ENCODE measurements around the gene KNL1.

The KNL1 gene

DNA sequence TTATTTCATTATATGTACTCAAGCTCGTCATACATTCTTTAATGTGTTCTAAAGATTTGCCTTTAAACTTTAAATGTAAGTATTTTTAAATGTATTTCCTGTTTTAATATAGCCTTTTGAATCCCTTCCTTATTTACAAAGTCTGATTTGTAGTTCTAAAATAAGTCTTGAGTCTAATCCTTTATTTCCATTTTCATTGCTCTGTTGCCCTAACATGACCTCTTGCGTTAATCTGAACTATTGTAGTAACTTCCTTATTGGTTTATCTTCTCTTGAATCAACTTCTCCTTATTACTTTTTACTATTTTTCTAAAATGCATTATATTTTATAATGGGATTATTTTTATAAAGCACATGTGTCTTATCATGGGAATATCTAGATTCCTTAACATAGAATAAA is 24.0 kb downstream of the KNL1 start:
- TF ChIP-seq, protein P1, sequence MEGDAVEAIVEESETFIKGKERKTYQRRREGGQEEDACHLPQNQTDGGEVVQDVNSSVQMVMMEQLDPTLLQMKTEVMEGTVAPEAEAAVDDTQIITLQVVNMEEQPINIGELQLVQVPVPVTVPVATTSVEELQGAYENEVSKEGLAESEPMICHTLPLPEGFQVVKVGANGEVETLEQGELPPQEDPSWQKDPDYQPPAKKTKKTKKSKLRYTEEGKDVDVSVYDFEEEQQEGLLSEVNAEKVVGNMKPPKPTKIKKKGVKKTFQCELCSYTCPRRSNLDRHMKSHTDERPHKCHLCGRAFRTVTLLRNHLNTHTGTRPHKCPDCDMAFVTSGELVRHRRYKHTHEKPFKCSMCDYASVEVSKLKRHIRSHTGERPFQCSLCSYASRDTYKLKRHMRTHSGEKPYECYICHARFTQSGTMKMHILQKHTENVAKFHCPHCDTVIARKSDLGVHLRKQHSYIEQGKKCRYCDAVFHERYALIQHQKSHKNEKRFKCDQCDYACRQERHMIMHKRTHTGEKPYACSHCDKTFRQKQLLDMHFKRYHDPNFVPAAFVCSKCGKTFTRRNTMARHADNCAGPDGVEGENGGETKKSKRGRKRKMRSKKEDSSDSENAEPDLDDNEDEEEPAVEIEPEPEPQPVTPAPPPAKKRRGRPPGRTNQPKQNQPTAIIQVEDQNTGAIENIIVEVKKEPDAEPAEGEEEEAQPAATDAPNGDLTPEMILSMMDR (IDR thresholded peaks at IDR 0.05; ENCODE audit: borderline replicate concordance, insufficient read depth, low read depth, low read length): no peak
- H3K4me3 ChIP-seq (ENCODE audit: low read depth, low read length): no peak overlapping the region

DNA sequence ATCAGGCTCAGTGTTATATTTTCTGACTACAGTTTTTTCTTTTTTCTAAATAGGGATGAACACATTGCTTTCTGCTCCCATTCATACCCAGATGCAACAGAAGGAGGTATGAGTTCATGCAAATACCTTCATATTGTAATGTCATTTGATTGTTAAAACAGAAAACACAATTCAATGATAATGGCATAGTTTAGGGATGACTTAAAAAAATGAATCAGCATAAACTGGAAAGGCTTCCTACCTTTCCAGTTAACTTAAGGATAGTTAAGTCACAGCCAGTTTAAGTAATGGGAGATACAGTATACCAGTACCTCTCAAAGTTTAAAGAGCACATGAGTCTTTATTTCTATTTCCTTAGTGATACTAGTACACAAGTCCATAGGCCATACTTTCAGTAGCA is 24.9 kb downstream of the KNL1 start:
- H3K4me3 ChIP-seq (ENCODE audit: low read depth, low read length): no peak overlapping the region
- TF ChIP-seq, protein P1 (IDR thresholded peaks at IDR 0.05; ENCODE audit: borderline replicate concordance, insufficient read depth, low read depth, low read length): no peak

DNA sequence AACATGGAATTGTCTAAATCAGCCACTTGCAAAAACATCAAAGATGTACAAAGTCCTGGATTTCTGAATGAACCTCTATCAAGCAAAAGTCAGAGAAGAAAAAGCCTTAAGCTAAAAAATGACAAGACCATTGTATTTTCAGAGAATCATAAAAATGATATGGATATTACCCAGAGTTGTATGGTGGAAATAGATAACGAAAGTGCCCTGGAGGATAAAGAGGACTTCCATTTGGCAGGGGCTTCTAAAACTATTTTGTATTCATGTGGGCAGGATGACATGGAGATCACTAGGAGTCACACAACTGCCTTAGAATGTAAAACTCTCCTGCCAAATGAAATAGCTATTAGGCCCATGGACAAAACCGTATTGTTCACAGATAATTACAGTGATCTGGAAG is 29.3 kb downstream of the KNL1 start:
- H3K4me3 ChIP-seq (ENCODE audit: low read depth, low read length): no peak overlapping the region
- TF ChIP-seq, protein P1 (IDR thresholded peaks at IDR 0.05; ENCODE audit: borderline replicate concordance, insufficient read depth, low read depth, low read length): no peak

DNA sequence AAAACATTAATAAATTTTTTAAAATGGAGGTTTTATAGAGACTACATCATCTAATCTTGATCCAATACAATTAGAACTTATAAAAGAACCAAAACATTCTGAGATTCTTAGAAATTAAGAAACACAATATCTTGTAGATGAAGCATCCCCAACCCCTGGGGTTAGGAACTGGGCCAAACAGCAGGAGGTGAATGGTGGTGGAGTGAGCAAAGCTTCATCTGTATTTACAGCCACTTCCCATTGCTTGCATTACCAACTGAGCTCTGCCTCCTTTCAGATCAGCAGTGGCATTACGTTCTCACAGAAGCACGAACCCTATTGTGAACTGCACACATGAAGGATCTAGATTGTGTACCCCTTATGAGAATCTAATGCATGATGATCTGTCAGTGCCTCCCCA is 36.3 kb downstream of the KNL1 start:
- TF ChIP-seq, protein P1 (IDR thresholded peaks at IDR 0.05; ENCODE audit: borderline replicate concordance, insufficient read depth, low read depth, low read length): no peak

DNA sequence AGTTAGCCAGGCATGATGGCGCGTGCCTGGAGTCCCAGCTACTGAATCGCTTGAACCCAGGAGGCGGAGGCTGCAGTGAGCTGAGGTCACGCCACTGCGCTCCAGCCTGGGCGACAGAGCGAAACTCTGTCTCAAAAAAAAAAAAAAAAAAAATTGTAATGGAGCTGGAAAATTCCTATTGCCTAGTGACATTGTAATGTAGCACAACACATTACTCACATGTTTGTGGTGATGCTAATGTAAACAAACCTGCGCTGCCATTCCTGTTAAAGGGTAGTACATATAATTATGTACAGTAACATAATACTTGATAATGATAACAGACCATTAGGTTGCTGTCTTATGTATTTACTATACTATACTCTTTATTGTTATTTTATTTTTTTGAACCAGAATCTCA is 39.1 kb downstream of the KNL1 start:
- H3K4me3 ChIP-seq (ENCODE audit: low read depth, low read length): no peak overlapping the region
- TF ChIP-seq, protein P1 (IDR thresholded peaks at IDR 0.05; ENCODE audit: borderline replicate concordance, insufficient read depth, low read depth, low read length): no peak

More for the DNA sequence above, 36.3 kb downstream of the KNL1 start:
- no peak overlapping the region for H3K4me3 ChIP-seq (ENCODE audit: low read depth, low read length)

DNA sequence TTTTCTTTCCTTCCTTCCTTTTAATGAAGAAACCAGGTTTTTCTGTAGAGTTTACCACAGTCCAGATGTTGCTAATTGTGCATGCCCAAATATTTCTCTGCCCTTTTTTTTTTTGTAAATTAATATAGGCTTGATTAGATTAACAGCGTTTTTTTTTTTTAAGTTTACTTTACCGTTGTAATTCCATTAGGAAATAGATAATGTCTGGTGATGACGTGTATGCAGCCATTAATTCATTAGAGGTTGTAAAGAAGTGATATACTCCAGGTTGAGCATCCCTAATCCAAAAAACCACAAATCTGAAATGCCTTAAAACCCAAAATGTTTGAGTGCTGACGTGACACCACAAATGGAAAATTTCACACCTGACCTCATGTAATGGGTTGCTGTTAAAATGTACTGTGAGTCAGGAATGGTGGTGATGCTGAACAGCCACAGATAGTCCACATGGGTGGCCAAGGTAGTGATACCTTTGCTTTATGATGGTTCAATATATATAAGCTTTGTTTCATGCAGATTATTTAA is 43.2 kb downstream of the KNL1 start:
- TF ChIP-seq, protein P1 (IDR thresholded peaks at IDR 0.05; ENCODE audit: borderline replicate concordance, insufficient read depth, low read depth, low read length): no peak
- H3K4me3 ChIP-seq (ENCODE audit: low read depth, low read length): no peak overlapping the region

DNA sequence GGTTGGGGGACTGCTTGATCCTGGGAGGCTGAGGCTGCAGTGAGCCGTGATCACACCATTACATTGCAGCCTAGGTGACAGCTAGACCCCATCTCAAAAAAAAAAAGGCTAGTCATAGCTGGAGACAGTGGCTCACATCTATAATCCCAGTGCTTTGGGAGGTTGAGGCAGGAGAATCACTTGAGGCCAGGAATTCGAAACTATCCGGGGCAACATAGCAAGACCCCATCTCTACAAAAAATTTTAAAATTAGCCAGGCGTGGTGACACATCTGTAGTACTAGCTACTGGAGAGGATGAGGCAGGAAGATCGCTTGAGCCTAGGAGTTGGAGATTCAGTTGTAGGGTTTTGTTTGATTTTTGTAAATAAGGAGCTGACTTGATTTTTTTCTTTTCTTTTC is 45.6 kb downstream of the KNL1 start:
- no peak overlapping the region for H3K4me3 ChIP-seq (ENCODE audit: low read depth, low read length)
- TF ChIP-seq, protein P1 (IDR thresholded peaks at IDR 0.05; ENCODE audit: borderline replicate concordance, insufficient read depth, low read depth, low read length): no peak

Measured in GM12875 (cell line).